HG03039 (cell line): ENCODE measurements around the gene DNASE1.
"Not testable (repeated sequence)": the region's sequence is repeated elsewhere in the genome, so short reads cannot be mapped to it uniquely, and the experiment has no call there.

Source experiments
- ATAC-seq: cut with Tn5 transposase; IDR thresholded peaks from one replicate; pipeline ENCODE4 v1.9.1; 2021; ENCODE audit warnings: mild to moderate bottlenecking, moderate library complexity; ENCODE audit not compliant: unreplicated experiment

The DNASE1 gene

GRCh38 chr16:3654249-3654991 is at the start of gene DNASE1:
TSS of gene DNASE1 (plus strand) at chr16:3654691. CDS start at chr16:3655374, 683 bp downstream.
- ATAC-seq, result no peak

- ATAC-seq, result no peak
These were observed 48.0 kb upstream of the DNASE1 start for GRCh38 chr16:3606441-3606840.

GRCh38 chr16:3607161-3607560 is 47.3 kb upstream of the DNASE1 start:
- no peak for ATAC-seq

GRCh38 chr16:3607634-3608033 is 46.9 kb upstream of the DNASE1 start:
- no peak for ATAC-seq

- ATAC-seq, result no peak
These were observed 46.4 kb upstream of the DNASE1 start for GRCh38 chr16:3608069-3608468.

GRCh38 chr16:3608976-3609375 is 45.5 kb upstream of the DNASE1 start:
- not testable (repeated sequence) for ATAC-seq

- ATAC-seq, result no peak
These were observed 44.4 kb upstream of the DNASE1 start for GRCh38 chr16:3609895-3610697.

- ATAC-seq, result no peak
These were observed 43.8 kb upstream of the DNASE1 start for GRCh38 chr16:3610698-3611145.

GRCh38 chr16:3611146-3611975 is 43.1 kb upstream of the DNASE1 start, which contains the start of gene SLX4:
TSS of gene SLX4 (minus strand) at chr16:3611606. CDS start at chr16:3608964, 2,642 bp downstream.
- ATAC-seq, result peak; percentile 86

- no peak for ATAC-seq
These were observed 41.7 kb upstream of the DNASE1 start for GRCh38 chr16:3612510-3613466.

- ATAC-seq, result no peak
These were observed 35.7 kb upstream of the DNASE1 start for GRCh38 chr16:3618769-3619141.

- no peak for ATAC-seq
These were observed 30.8 kb upstream of the DNASE1 start for GRCh38 chr16:3623642-3624041.

- ATAC-seq, result no peak
These were observed 29.2 kb upstream of the DNASE1 start for GRCh38 chr16:3625331-3625730.

- no peak for ATAC-seq
These were observed 28.4 kb upstream of the DNASE1 start for GRCh38 chr16:3625911-3626732.

GRCh38 chr16:3637371-3637923 is 17.0 kb upstream of the DNASE1 start:
- ATAC-seq, result no peak

- ATAC-seq, result no peak
These were observed 15.4 kb upstream of the DNASE1 start for GRCh38 chr16:3638916-3639644.

- ATAC-seq, result no peak
These were observed 14.3 kb upstream of the DNASE1 start for GRCh38 chr16:3640207-3640606.
